GM12873 (cell line): ENCODE measurements around the gene DNMT3A.

ENCODE experiments used
- CTCF ChIP-seq: IDR thresholded peaks from 2 replicates; pipeline ENCODE4 v1.5.1; 2012; ENCODE audit warnings: low read depth, mild to moderate bottlenecking, moderate library complexity, low read length, control low read depth; ENCODE audit not compliant: insufficient read depth; ENCODE audit errors: missing control alignments

DNMT3A gene

GRCh38 chr2:25376750-25377621 lies 35.3 kb upstream of the DNMT3A start:
- TF ChIP-seq CTCF: peak; percentile 89

GRCh38 chr2:25375989-25376545 lies 34.3 kb upstream of the DNMT3A start:
- TF ChIP-seq CTCF: no peak

GRCh38 chr2:25375371-25375988 lies 33.8 kb upstream of the DNMT3A start:
- no peak for TF ChIP-seq CTCF

GRCh38 chr2:25374827-25375226 lies 33.1 kb upstream of the DNMT3A start:
- TF ChIP-seq CTCF: no peak

GRCh38 chr2:25374411-25374810 lies 32.7 kb upstream of the DNMT3A start:
- TF ChIP-seq CTCF: no peak

GRCh38 chr2:25373269-25373981 lies 31.7 kb upstream of the DNMT3A start:
- TF ChIP-seq CTCF: no peak
